Ishikawa (cell line): ENCODE measurements around the gene EMILIN2.

Experiments used
- CEBPB ChIP-seq: IDR thresholded peaks from 2 replicates; pipeline ENCODE4 v1.6.1; 2012
- CREB1 ChIP-seq: IDR thresholded peaks from 2 replicates; pipeline ENCODE4 v1.6.1; 2012; ENCODE audit warnings: low read depth
- EGR1 ChIP-seq: IDR thresholded peaks from 2 replicates; pipeline ENCODE4 v1.6.1; 2012
- EP300 ChIP-seq: IDR thresholded peaks from 2 replicates; pipeline ENCODE4 v1.6.1; 2012; ENCODE audit warnings: borderline replicate concordance
- FOXM1 ChIP-seq: IDR thresholded peaks from 2 replicates; pipeline ENCODE4 v1.6.1; 2012; ENCODE audit warnings: low read depth, borderline replicate concordance
- NFIC ChIP-seq: IDR thresholded peaks from 2 replicates; pipeline ENCODE4 v1.6.1; 2012
- RAD21 ChIP-seq: IDR thresholded peaks from 2 replicates; pipeline ENCODE4 v1.6.1; 2012; ENCODE audit warnings: low read depth
- TAF1 ChIP-seq: IDR thresholded peaks from 2 replicates; pipeline ENCODE4 v1.6.1; 2012; ENCODE audit warnings: low read depth, mild to moderate bottlenecking
- TCF12 ChIP-seq: IDR thresholded peaks from 2 replicates; pipeline ENCODE4 v1.6.1; 2012; ENCODE audit warnings: low read depth
- TEAD4 ChIP-seq: IDR thresholded peaks from 2 replicates; pipeline ENCODE4 v1.6.1; 2012
- YY1 ChIP-seq: IDR thresholded peaks from 2 replicates; pipeline ENCODE4 v1.6.1; 2012; ENCODE audit warnings: low read depth
- ZBTB7A ChIP-seq: IDR thresholded peaks from 2 replicates; pipeline ENCODE4 v1.6.1; 2012; ENCODE audit warnings: low read depth
- TF ChIP-seq, protein P1 (sequence below): IDR thresholded peaks from 2 replicates; pipeline ENCODE4 v1.6.1; 2012
- TF ChIP-seq, protein P2 (sequence below): IDR thresholded peaks from 2 replicates; pipeline ENCODE4 v1.6.1; 2012; ENCODE audit warnings: low read depth, mild to moderate bottlenecking
- TF ChIP-seq, protein P3 (sequence below): IDR thresholded peaks from 2 replicates; pipeline ENCODE4 v1.6.1; 2012

The EMILIN2 gene

DNA sequence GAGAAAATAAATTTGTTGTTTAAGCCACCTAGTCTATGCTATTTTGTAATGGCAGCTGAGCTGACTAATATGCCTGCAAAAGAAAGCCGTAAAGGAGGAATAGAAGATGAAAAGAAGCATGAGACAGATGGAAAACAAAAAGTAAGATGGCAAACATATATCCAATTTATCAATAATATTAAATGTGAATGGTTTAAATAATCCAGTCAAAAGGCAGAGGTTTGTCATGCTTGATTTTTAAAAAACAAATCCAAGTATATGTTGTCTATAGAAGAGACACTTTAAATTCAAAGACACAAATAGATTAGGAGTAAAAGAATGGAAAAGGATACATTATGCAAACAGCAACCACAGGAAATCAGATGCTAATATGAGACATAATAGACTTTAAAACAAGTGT is 35.4 kb upstream of the EMILIN2 start:
- TF ChIP-seq RAD21: no peak
- no peak for TF ChIP-seq FOXM1
- TF ChIP-seq, protein P1, sequence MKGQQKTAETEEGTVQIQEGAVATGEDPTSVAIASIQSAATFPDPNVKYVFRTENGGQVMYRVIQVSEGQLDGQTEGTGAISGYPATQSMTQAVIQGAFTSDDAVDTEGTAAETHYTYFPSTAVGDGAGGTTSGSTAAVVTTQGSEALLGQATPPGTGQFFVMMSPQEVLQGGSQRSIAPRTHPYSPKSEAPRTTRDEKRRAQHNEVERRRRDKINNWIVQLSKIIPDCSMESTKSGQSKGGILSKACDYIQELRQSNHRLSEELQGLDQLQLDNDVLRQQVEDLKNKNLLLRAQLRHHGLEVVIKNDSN: no peak
- no peak for TF ChIP-seq NFIC

DNA sequence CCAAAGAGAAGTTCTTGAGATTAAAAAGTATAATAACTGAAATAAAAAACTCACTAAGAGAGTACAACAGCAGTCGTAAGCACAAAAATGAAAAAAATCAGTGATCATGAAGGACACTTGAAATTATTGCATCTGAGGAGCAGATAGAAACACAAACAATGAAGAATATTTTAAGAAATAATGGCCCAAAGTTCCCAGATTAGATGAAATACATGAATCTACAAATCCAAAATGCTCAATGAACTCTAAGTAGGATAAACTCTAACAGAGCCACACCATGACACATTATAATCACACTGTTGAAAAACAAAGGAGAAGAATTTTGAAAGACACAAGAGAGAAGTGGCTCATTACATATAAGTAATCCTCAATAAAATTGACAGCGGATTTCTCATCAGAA is 31.9 kb upstream of the EMILIN2 start:
- TF ChIP-seq YY1 (no peak), EP300 (no peak), CREB1 (no peak), ZBTB7A (no peak), RAD21 (no peak), TEAD4 (no peak), TCF12 (no peak)
- TF ChIP-seq, protein P1: no peak
- TF ChIP-seq, protein P2, sequence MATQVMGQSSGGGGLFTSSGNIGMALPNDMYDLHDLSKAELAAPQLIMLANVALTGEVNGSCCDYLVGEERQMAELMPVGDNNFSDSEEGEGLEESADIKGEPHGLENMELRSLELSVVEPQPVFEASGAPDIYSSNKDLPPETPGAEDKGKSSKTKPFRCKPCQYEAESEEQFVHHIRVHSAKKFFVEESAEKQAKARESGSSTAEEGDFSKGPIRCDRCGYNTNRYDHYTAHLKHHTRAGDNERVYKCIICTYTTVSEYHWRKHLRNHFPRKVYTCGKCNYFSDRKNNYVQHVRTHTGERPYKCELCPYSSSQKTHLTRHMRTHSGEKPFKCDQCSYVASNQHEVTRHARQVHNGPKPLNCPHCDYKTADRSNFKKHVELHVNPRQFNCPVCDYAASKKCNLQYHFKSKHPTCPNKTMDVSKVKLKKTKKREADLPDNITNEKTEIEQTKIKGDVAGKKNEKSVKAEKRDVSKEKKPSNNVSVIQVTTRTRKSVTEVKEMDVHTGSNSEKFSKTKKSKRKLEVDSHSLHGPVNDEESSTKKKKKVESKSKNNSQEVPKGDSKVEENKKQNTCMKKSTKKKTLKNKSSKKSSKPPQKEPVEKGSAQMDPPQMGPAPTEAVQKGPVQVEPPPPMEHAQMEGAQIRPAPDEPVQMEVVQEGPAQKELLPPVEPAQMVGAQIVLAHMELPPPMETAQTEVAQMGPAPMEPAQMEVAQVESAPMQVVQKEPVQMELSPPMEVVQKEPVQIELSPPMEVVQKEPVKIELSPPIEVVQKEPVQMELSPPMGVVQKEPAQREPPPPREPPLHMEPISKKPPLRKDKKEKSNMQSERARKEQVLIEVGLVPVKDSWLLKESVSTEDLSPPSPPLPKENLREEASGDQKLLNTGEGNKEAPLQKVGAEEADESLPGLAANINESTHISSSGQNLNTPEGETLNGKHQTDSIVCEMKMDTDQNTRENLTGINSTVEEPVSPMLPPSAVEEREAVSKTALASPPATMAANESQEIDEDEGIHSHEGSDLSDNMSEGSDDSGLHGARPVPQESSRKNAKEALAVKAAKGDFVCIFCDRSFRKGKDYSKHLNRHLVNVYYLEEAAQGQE: no peak
- TF ChIP-seq, protein P3, sequence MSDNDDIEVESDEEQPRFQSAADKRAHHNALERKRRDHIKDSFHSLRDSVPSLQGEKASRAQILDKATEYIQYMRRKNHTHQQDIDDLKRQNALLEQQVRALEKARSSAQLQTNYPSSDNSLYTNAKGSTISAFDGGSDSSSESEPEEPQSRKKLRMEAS: no peak

DNA sequence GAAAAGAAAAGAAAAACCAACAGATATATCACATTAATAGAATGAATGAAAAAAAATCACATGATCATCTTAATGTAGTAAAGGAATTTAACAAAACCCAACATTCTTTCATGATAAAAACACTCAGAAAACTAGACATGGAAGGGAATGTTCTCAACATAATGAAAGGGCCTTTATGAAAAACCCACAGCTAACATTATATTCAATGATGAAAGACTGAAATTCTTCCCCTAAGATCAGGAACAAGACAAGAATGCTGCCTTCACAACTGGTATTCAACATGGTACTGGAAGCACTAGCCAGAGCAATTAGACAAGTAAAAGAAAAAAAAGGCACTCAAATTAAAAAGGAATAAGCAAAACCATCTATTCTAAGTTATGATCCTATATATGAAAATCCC is 28.5 kb upstream of the EMILIN2 start:
- TF ChIP-seq ZBTB7A (no peak), EP300 (no peak), EGR1 (no peak), TCF12 (no peak), CEBPB (no peak), RAD21 (no peak), FOXM1 (no peak), CREB1 (no peak), NFIC (no peak), YY1 (no peak), TAF1 (no peak), TEAD4 (no peak)
- TF ChIP-seq, protein P3: no peak
- TF ChIP-seq, protein P2: no peak
- TF ChIP-seq, protein P1: no peak

DNA sequence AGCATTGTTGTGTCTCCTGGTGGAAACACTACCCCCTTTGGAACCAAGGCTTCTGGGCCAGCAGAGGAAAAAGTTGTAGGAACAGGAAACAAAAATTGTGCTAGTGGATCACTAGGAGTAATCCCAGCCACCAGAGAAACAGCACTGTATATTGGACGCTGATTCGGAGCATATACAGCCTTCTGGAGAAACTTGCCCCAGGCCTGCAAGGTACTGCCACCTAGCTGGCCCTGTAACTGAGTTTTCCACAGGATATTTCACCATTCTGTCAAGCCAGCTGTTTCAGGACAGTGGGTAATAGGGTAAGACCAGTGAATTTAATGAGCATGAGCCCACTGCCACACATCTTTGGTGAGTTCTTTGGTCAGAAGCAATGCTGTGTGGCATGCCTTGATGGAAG is 25.1 kb upstream of the EMILIN2 start:
- TF ChIP-seq EP300: no peak
- no peak for TF ChIP-seq TAF1
- no peak for TF ChIP-seq RAD21
- TF ChIP-seq TEAD4: no peak
- TF ChIP-seq CEBPB: no peak
- TF ChIP-seq EGR1: no peak
- no peak for TF ChIP-seq ZBTB7A
- no peak for TF ChIP-seq YY1
- TF ChIP-seq, protein P3: no peak
- TF ChIP-seq, protein P1: no peak
- TF ChIP-seq, protein P2: no peak
- TF ChIP-seq NFIC: no peak
- TF ChIP-seq TCF12: no peak
- no peak for TF ChIP-seq FOXM1
- TF ChIP-seq CREB1: no peak
